ENCODE results near the gene PCSK4.
"Not testable (repeated sequence)": the region's sequence is repeated elsewhere in the genome, so short reads cannot be mapped to it uniquely, and the experiment has no call there.

Gene PCSK4

GRCh38 chr19:1487576-1488281 lies 2.4 kb downstream of the PCSK4 start:
- no peak for DNase-seq (ENCODE audit: low spot score)

- DNase-seq (ENCODE audit: low spot score) = no peak
Measured at GRCh38 chr19:1486720-1487575, 3.2 kb downstream of the PCSK4 start.

GRCh38 chr19:1483979-1484428 lies 6.1 kb downstream of the PCSK4 start:
- DNase-seq (ENCODE audit: low spot score) = no peak

- DNase-seq (ENCODE audit: low spot score) = no peak
Measured at GRCh38 chr19:1483131-1483978, 6.8 kb downstream of the PCSK4 start.

- no peak for DNase-seq (ENCODE audit: low spot score)
Measured at GRCh38 chr19:1482361-1483130, 7.6 kb downstream of the PCSK4 start.

- no peak for DNase-seq (ENCODE audit: low spot score)
Measured at GRCh38 chr19:1481893-1482360, 8.2 kb downstream of the PCSK4 start.

- DNase-seq (ENCODE audit: low spot score) = no peak
Measured at GRCh38 chr19:1481224-1481892, 8.8 kb downstream of the PCSK4 start.

- peak; percentile 93 for DNase-seq (ENCODE audit: low spot score)
Measured at GRCh38 chr19:1478934-1479707, 11.0 kb downstream of the PCSK4 start, which contains the start of gene C19orf25. Gene C19orf25 (minus strand): TSS chr19:1479215. CDS start chr19:1478903, 312 bp downstream.

GRCh38 chr19:1477056-1477455 lies 13.1 kb downstream of the PCSK4 start:
- not testable (repeated sequence) for DNase-seq (ENCODE audit: low spot score)

GRCh38 chr19:1475751-1476437 lies 14.3 kb downstream of the PCSK4 start:
- DNase-seq (ENCODE audit: low spot score) = no peak

GRCh38 chr19:1474765-1475351 lies 15.3 kb downstream of the PCSK4 start:
- no peak for DNase-seq (ENCODE audit: low spot score)

- no peak for DNase-seq (ENCODE audit: low spot score)
Measured at GRCh38 chr19:1474011-1474764, 16.0 kb downstream of the PCSK4 start.

GRCh38 chr19:1473085-1473851 lies 16.9 kb downstream of the PCSK4 start:
- no peak for DNase-seq (ENCODE audit: low spot score)

- DNase-seq (ENCODE audit: low spot score) = no peak
Measured at GRCh38 chr19:1472231-1473084, 17.7 kb downstream of the PCSK4 start.

- DNase-seq (ENCODE audit: low spot score) = no peak
Measured at GRCh38 chr19:1471515-1472160, 18.5 kb downstream of the PCSK4 start.

- DNase-seq (ENCODE audit: low spot score) = no peak
Measured at GRCh38 chr19:1471010-1471514, 19.1 kb downstream of the PCSK4 start.

Measured in CD4-positive, alpha-beta T cell treated with Interleukin-2 at 100 ng/mL for 4 hours (primary cell).